GM21737 (cell line): ENCODE measurements around the gene GPRIN3.
A peak's percentile ranks its signal among the peaks of the same experiment; 100 is the strongest.

Experiments
- ATAC-seq: cut with Tn5 transposase; IDR thresholded peaks from one replicate; pipeline ENCODE4 v1.9.1; 2021; ENCODE audit warnings: mild to moderate bottlenecking, moderate library complexity; ENCODE audit not compliant: unreplicated experiment

Gene GPRIN3

GRCh38 chr4:89294573-89295269 is 12.9 kb downstream of the GPRIN3 start:
- peak; percentile 90 for ATAC-seq

GRCh38 chr4:89293299-89293698 is 14.3 kb downstream of the GPRIN3 start:
- no peak for ATAC-seq

GRCh38 chr4:89290727-89291516 is 16.7 kb downstream of the GPRIN3 start:
- no peak for ATAC-seq

GRCh38 chr4:89289312-89289711 is 18.3 kb downstream of the GPRIN3 start:
- ATAC-seq: no peak

GRCh38 chr4:89288430-89288829 is 19.2 kb downstream of the GPRIN3 start:
- ATAC-seq: no peak

GRCh38 chr4:89287945-89288344 is 19.7 kb downstream of the GPRIN3 start:
- ATAC-seq: no peak

GRCh38 chr4:89285745-89286144 is 21.9 kb downstream of the GPRIN3 start:
- ATAC-seq: no peak

- ATAC-seq: no peak
These were observed 22.8 kb downstream of the GPRIN3 start for GRCh38 chr4:89284828-89285227.

- no peak for ATAC-seq
These were observed 23.6 kb downstream of the GPRIN3 start for GRCh38 chr4:89284020-89284424.

- ATAC-seq: no peak
These were observed 24.2 kb downstream of the GPRIN3 start for GRCh38 chr4:89283226-89284009.

- ATAC-seq: no peak
These were observed 28.2 kb downstream of the GPRIN3 start for GRCh38 chr4:89279385-89279784.

- ATAC-seq: no peak
These were observed 30.2 kb downstream of the GPRIN3 start for GRCh38 chr4:89277412-89277811.

- no peak for ATAC-seq
These were observed 31.3 kb downstream of the GPRIN3 start for GRCh38 chr4:89276296-89276695.

GRCh38 chr4:89275587-89275986 is 32.0 kb downstream of the GPRIN3 start:
- no peak for ATAC-seq

GRCh38 chr4:89273741-89274141 is 33.9 kb downstream of the GPRIN3 start:
- no peak for ATAC-seq

GRCh38 chr4:89270792-89271191 is 36.8 kb downstream of the GPRIN3 start:
- no peak for ATAC-seq

GRCh38 chr4:89269121-89269666 is 38.4 kb downstream of the GPRIN3 start:
- no peak for ATAC-seq

GRCh38 chr4:89268679-89269078 is 38.9 kb downstream of the GPRIN3 start:
- ATAC-seq: no peak

GRCh38 chr4:89267846-89268245 is 39.8 kb downstream of the GPRIN3 start:
- ATAC-seq: no peak

- no peak for ATAC-seq
These were observed 40.2 kb downstream of the GPRIN3 start for GRCh38 chr4:89267392-89267791.

- no peak for ATAC-seq
These were observed 41.5 kb downstream of the GPRIN3 start for GRCh38 chr4:89266128-89266527.
